WTC11 (cell line): ENCODE results near the gene PKNOX1. TPM values are rescaled to one million over a fixed set of nuclear protein-coding genes. Genes with fewer than 3 reads are reported as not detected.

ENCODE experiments used
- CBFB ChIP-seq: sonication (generic); formaldehyde crosslinking; IDR thresholded peaks from 2 replicates; pipeline ENCODE4 v1.8.1; 2022; ENCODE audit warnings: mild to moderate bottlenecking, low read depth, missing genetic modification reagents
- CREB1 ChIP-seq: sonication (generic); formaldehyde crosslinking; IDR thresholded peaks from 2 replicates; pipeline ENCODE4 v1.8.0; 2023; ENCODE audit warnings: mild to moderate bottlenecking, missing genetic modification reagents
- HMGXB4 ChIP-seq: sonication (generic); formaldehyde crosslinking; IDR thresholded peaks from 2 replicates; pipeline ENCODE4 v1.8.1; 2023; ENCODE audit warnings: mild to moderate bottlenecking, moderate library complexity, missing genetic modification reagents
- IRF2 ChIP-seq: sonication (generic); formaldehyde crosslinking; IDR thresholded peaks from 2 replicates; pipeline ENCODE4 v1.8.0; 2022; ENCODE audit warnings: low read depth, missing genetic modification reagents, borderline replicate concordance
- MYBL2 ChIP-seq: sonication (generic); formaldehyde crosslinking; IDR thresholded peaks from 2 replicates; pipeline ENCODE4 v1.8.1; 2023; ENCODE audit warnings: mild to moderate bottlenecking, moderate library complexity, missing genetic modification reagents
- NR1H2 ChIP-seq: sonication (generic); formaldehyde crosslinking; IDR thresholded peaks from 2 replicates; pipeline ENCODE4 v1.9.0; 2021; ENCODE audit warnings: mild to moderate bottlenecking, moderate library complexity, missing genetic modification reagents
- NR3C1 ChIP-seq: sonication (generic); formaldehyde crosslinking; conservative IDR thresholded peaks from 2 replicates; pipeline ENCODE4 v1.8.1; 2023; ENCODE audit warnings: low read depth, mild to moderate bottlenecking, missing genetic modification reagents
- PRDM15 ChIP-seq: sonication (generic); formaldehyde crosslinking; IDR thresholded peaks from 2 replicates; pipeline ENCODE4 v1.8.0; 2022; ENCODE audit warnings: missing genetic modification reagents
- RELA ChIP-seq: sonication (generic); formaldehyde crosslinking; IDR thresholded peaks from 2 replicates; pipeline ENCODE4 v1.8.1; 2022; ENCODE audit warnings: missing genetic modification reagents, mild to moderate bottlenecking, borderline replicate concordance
- RORB ChIP-seq: fragments of 250-450 bp; sonication (Bioruptor Pico); IDR thresholded peaks from 2 replicates; pipeline ENCODE4 v1.9.0; 2021; ENCODE audit warnings: mild to moderate bottlenecking
- SMAD3 ChIP-seq: sonication (generic); formaldehyde crosslinking; IDR thresholded peaks from 2 replicates; pipeline ENCODE4 v1.8.0; 2022; ENCODE audit warnings: missing genetic modification reagents, mild to moderate bottlenecking, borderline replicate concordance
- TCF7 ChIP-seq: sonication (generic); formaldehyde crosslinking; IDR thresholded peaks from 2 replicates; pipeline ENCODE4 v1.8.0; 2022; ENCODE audit warnings: mild to moderate bottlenecking, low read depth, missing genetic modification reagents, moderate library complexity
- TP53 ChIP-seq: sonication (generic); formaldehyde crosslinking; IDR thresholded peaks from 2 replicates; pipeline ENCODE4 v1.8.1; 2023; ENCODE audit warnings: mild to moderate bottlenecking, missing genetic modification reagents
- USF2 ChIP-seq: sonication (generic); formaldehyde crosslinking; IDR thresholded peaks from 2 replicates; pipeline ENCODE4 v1.8.1; 2023; ENCODE audit warnings: mild to moderate bottlenecking, missing genetic modification reagents, moderate library complexity
- ZBTB21 ChIP-seq: sonication (generic); formaldehyde crosslinking; IDR thresholded peaks from 2 replicates; pipeline ENCODE4 v1.8.1; 2023; ENCODE audit warnings: mild to moderate bottlenecking, missing genetic modification reagents, borderline replicate concordance
- ZNF121 ChIP-seq: sonication (generic); formaldehyde crosslinking; IDR thresholded peaks from 2 replicates; pipeline ENCODE4 v1.8.0; 2023; ENCODE audit warnings: missing genetic modification reagents
- ZNF138 ChIP-seq: sonication (generic); formaldehyde crosslinking; conservative IDR thresholded peaks from 2 replicates; pipeline ENCODE4 v1.8.1; 2022; ENCODE audit warnings: mild to moderate bottlenecking, moderate library complexity, missing genetic modification reagents
- total RNA-seq: library from RNA; stranded (reverse); gene quantifications from 3 replicates; pipeline ENCODE4 v1.2.3, GENCODE V29; 2021
- TF ChIP-seq, protein P1 (sequence below): sonication (generic); formaldehyde crosslinking; IDR thresholded peaks from 2 replicates; pipeline ENCODE4 v1.8.0; 2022; ENCODE audit warnings: mild to moderate bottlenecking, missing genetic modification reagents
- TF ChIP-seq, protein P2 (sequence below): sonication (generic); formaldehyde crosslinking; IDR thresholded peaks from 2 replicates; pipeline ENCODE4 v1.8.0; 2022; ENCODE audit warnings: mild to moderate bottlenecking, missing genetic modification reagents
- TF ChIP-seq, protein P3 (sequence below): fragments of 200-600 bp; IDR thresholded peaks from 2 replicates; pipeline ENCODE4 v1.8.0; 2022; ENCODE audit warnings: antibody characterized with exemption
- TF ChIP-seq, protein P4 (sequence below): sonication (generic); formaldehyde crosslinking; IDR thresholded peaks from 2 replicates; pipeline ENCODE4 v1.8.0; 2023; ENCODE audit warnings: missing genetic modification reagents
- TF ChIP-seq, protein P5 (sequence below): sonication (generic); formaldehyde crosslinking; IDR thresholded peaks from 2 replicates; pipeline ENCODE4 v1.8.0; 2023; ENCODE audit warnings: missing genetic modification reagents, mild to moderate bottlenecking, borderline replicate concordance

The PKNOX1 gene
- total RNA-seq, 1 experiment from 2014 or later, result 23.0 TPM

- TF ChIP-seq PRDM15 (CRISPR knock-in tag), result no peak
- TF ChIP-seq MYBL2 (CRISPR knock-in tag), result no peak
- TF ChIP-seq RELA (CRISPR knock-in tag), result no peak
- TF ChIP-seq, protein P1, sequence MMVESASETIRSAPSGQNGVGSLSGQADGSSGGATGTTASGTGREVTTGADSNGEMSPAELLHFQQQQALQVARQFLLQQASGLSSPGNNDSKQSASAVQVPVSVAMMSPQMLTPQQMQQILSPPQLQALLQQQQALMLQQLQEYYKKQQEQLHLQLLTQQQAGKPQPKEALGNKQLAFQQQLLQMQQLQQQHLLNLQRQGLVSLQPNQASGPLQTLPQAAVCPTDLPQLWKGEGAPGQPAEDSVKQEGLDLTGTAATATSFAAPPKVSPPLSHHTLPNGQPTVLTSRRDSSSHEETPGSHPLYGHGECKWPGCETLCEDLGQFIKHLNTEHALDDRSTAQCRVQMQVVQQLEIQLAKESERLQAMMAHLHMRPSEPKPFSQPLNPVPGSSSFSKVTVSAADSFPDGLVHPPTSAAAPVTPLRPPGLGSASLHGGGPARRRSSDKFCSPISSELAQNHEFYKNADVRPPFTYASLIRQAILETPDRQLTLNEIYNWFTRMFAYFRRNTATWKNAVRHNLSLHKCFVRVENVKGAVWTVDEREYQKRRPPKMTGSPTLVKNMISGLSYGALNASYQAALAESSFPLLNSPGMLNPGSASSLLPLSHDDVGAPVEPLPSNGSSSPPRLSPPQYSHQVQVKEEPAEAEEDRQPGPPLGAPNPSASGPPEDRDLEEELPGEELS (CRISPR knock-in tag), result peak; percentile 83; the same call in 1 of the 2 replicates
- TF ChIP-seq ZNF138 (CRISPR knock-in tag), result no peak
- no peak for TF ChIP-seq CREB1 (CRISPR knock-in tag)
- peak; percentile 85 for TF ChIP-seq USF2 (CRISPR knock-in tag)
- TF ChIP-seq SMAD3, result no peak
- no peak for TF ChIP-seq CBFB (CRISPR knock-in tag)
- TF ChIP-seq RORB (CRISPR knock-in tag), result no peak
- TF ChIP-seq, protein P2, sequence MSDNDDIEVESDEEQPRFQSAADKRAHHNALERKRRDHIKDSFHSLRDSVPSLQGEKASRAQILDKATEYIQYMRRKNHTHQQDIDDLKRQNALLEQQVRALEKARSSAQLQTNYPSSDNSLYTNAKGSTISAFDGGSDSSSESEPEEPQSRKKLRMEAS (CRISPR knock-in tag), result peak; percentile 39; the same call in 1 of the 2 replicates
- TF ChIP-seq, protein P3, sequence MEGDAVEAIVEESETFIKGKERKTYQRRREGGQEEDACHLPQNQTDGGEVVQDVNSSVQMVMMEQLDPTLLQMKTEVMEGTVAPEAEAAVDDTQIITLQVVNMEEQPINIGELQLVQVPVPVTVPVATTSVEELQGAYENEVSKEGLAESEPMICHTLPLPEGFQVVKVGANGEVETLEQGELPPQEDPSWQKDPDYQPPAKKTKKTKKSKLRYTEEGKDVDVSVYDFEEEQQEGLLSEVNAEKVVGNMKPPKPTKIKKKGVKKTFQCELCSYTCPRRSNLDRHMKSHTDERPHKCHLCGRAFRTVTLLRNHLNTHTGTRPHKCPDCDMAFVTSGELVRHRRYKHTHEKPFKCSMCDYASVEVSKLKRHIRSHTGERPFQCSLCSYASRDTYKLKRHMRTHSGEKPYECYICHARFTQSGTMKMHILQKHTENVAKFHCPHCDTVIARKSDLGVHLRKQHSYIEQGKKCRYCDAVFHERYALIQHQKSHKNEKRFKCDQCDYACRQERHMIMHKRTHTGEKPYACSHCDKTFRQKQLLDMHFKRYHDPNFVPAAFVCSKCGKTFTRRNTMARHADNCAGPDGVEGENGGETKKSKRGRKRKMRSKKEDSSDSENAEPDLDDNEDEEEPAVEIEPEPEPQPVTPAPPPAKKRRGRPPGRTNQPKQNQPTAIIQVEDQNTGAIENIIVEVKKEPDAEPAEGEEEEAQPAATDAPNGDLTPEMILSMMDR, result no peak
- TF ChIP-seq HMGXB4 (CRISPR knock-in tag), result no peak
- no peak for TF ChIP-seq NR3C1 (CRISPR knock-in tag)
- TF ChIP-seq, protein P4, sequence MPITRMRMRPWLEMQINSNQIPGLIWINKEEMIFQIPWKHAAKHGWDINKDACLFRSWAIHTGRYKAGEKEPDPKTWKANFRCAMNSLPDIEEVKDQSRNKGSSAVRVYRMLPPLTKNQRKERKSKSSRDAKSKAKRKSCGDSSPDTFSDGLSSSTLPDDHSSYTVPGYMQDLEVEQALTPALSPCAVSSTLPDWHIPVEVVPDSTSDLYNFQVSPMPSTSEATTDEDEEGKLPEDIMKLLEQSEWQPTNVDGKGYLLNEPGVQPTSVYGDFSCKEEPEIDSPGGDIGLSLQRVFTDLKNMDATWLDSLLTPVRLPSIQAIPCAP (CRISPR knock-in tag), result 0 out of 2 replicates have a peak, but pooled peaks have one; percentile 49
- no peak for TF ChIP-seq IRF2
- TF ChIP-seq NR1H2 (CRISPR knock-in tag), result no peak
- TF ChIP-seq ZBTB21 (CRISPR knock-in tag), result no peak
- TF ChIP-seq, protein P5, sequence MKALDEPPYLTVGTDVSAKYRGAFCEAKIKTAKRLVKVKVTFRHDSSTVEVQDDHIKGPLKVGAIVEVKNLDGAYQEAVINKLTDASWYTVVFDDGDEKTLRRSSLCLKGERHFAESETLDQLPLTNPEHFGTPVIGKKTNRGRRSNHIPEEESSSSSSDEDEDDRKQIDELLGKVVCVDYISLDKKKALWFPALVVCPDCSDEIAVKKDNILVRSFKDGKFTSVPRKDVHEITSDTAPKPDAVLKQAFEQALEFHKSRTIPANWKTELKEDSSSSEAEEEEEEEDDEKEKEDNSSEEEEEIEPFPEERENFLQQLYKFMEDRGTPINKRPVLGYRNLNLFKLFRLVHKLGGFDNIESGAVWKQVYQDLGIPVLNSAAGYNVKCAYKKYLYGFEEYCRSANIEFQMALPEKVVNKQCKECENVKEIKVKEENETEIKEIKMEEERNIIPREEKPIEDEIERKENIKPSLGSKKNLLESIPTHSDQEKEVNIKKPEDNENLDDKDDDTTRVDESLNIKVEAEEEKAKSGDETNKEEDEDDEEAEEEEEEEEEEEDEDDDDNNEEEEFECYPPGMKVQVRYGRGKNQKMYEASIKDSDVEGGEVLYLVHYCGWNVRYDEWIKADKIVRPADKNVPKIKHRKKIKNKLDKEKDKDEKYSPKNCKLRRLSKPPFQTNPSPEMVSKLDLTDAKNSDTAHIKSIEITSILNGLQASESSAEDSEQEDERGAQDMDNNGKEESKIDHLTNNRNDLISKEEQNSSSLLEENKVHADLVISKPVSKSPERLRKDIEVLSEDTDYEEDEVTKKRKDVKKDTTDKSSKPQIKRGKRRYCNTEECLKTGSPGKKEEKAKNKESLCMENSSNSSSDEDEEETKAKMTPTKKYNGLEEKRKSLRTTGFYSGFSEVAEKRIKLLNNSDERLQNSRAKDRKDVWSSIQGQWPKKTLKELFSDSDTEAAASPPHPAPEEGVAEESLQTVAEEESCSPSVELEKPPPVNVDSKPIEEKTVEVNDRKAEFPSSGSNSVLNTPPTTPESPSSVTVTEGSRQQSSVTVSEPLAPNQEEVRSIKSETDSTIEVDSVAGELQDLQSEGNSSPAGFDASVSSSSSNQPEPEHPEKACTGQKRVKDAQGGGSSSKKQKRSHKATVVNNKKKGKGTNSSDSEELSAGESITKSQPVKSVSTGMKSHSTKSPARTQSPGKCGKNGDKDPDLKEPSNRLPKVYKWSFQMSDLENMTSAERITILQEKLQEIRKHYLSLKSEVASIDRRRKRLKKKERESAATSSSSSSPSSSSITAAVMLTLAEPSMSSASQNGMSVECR (CRISPR knock-in tag), result no peak
- no peak for TF ChIP-seq ZNF121 (CRISPR knock-in tag)
- no peak for TF ChIP-seq TCF7 (CRISPR knock-in tag)
- TF ChIP-seq TP53, result no peak
These were observed at the start of gene PKNOX1 (continued) for GRCh38 chr21:42973991-42974831.
